HepG2 (cell line): ENCODE data around the gene NEGR1. TPM values are rescaled to one million over a fixed set of nuclear protein-coding genes. Genes with fewer than 3 reads are reported as not detected.

Experiments
- ATAC-seq: fragments of 200-7000 bp; cut with Tn5 transposase; 3 replicates; pipeline ENCODE4 v1.9.1; 2020; ENCODE audit warnings: mild to moderate bottlenecking, moderate library complexity
- BruUV-seq: library from RNA; stranded (reverse); fragments of 400-500 nt; replicated peaks from 2 replicates; lab custom pipeline; 2021; lab: Mats Ljungman, UMichigan
- CTCF ChIA-PET: fragments of 300-600 bp; formaldehyde crosslinking; extraction: SDS; loops from one replicate; lab custom pipeline; 2021; ENCODE audit warnings: low total read pairs, inconsistent platforms, low intra/inter-chr PET ratio; lab: Yijun Ruan, JAX
- POLR2A ChIA-PET: fragments of 350-600 bp; sonication (Branson Sonifier 250); formaldehyde crosslinking; loops from one replicate; lab custom pipeline; 2020; ENCODE audit warnings: antibody characterized with exemption, inconsistent platforms; lab: Yijun Ruan, JAX
- DNase-seq: peaks from one replicate; pipeline ENCODE4 v3.0.0-alpha.2; 2015; ENCODE audit warnings: low spot score
- FAIRE-seq: peaks from 3 replicates; lab custom pipeline; 2011; peaks lifted over from hg19 to GRCh38; lab: Jason Lieb, UNC
- H2AFZ ChIP-seq: one replicate; pipeline ENCODE4 v1.6.1; 2011; ENCODE audit warnings: low read length, inconsistent platforms
- H3K27ac ChIP-seq: fragments of 300-600 bp; 3 replicates; pipeline ENCODE4 v1.8.0; 2011; ENCODE audit warnings: mixed run types, mild to moderate bottlenecking, mixed read lengths, low read length, inconsistent platforms; ENCODE audit not compliant: insufficient read depth; ENCODE audit errors: extremely low read length
- H3K27me3 ChIP-seq, 2 experiments: fragments of 200-600 bp in 1 of 2; 2 replicates in 1 of 2; 3 replicates in 1 of 2; pipeline versions ENCODE4 v1.6.0 to v1.8.0; 2011; ENCODE audit warnings: low read length in 2 of 2, mild to moderate bottlenecking in 2 of 2, moderate library complexity in 2 of 2, inconsistent platforms in 1 of 2; ENCODE audit not compliant: insufficient read depth in 2 of 2, control insufficient read depth in 1 of 2
- H3K36me3 ChIP-seq, 2 experiments: fragments of 200-600 bp in 1 of 2; replicated peaks in 1 of 2; 2 replicates in 1 of 2; 3 replicates in 1 of 2; pipeline versions ENCODE4 v1.5.1 to v1.8.0; 2011; ENCODE audit warnings: low read length in 2 of 2, inconsistent platforms in 1 of 2; ENCODE audit not compliant: insufficient read depth in 2 of 2, control insufficient read depth in 1 of 2
- H3K4me1 ChIP-seq: 2 replicates; pipeline ENCODE4 v1.5.1; 2012; ENCODE audit warnings: low read length, inconsistent platforms; ENCODE audit not compliant: insufficient read depth
- H3K4me2 ChIP-seq: 2 replicates; pipeline ENCODE4 v1.6.0; 2011; ENCODE audit warnings: low read depth, low read length, inconsistent platforms
- H3K4me3 ChIP-seq, 3 experiments: fragments of 200-600 bp in 1 of 3; sonication (generic), shearing (Covaris generic) in 1 of 3; replicated peaks in 1 of 3; 2 replicates each; pipeline ENCODE4 v1.5.1; 2011 to 2016; ENCODE audit warnings: low read length in 3 of 3, inconsistent platforms in 2 of 3, low read depth in 2 of 3, mild to moderate bottlenecking in 2 of 3, control low read depth in 1 of 3, mixed read lengths in 1 of 3; ENCODE audit not compliant: insufficient read depth in 1 of 3
- H3K79me2 ChIP-seq: one replicate; pipeline ENCODE4 v1.6.1; 2011; ENCODE audit warnings: low read length, inconsistent platforms; ENCODE audit not compliant: insufficient read depth
- H3K9ac ChIP-seq: 2 replicates; pipeline ENCODE4 v1.6.0; 2011; ENCODE audit warnings: mild to moderate bottlenecking, low read depth, low read length, inconsistent platforms; ENCODE audit not compliant: insufficient read depth
- H3K9me3 ChIP-seq: 2 replicates; pipeline ENCODE4 v1.5.1; 2012; ENCODE audit warnings: mild to moderate bottlenecking, low read length
- H4K20me1 ChIP-seq: 2 replicates; pipeline ENCODE4 v1.6.0; 2011; ENCODE audit warnings: inconsistent platforms, mild to moderate bottlenecking, low read length, moderate library complexity; ENCODE audit not compliant: insufficient read depth
- CENPT ChIP-seq: sonication (generic); formaldehyde crosslinking; IDR thresholded peaks from 2 replicates; pipeline ENCODE4 v1.8.0; 2022; ENCODE audit warnings: low read depth, mild to moderate bottlenecking, moderate library complexity, missing genetic modification reagents
- DZIP1 ChIP-seq: sonication (generic); formaldehyde crosslinking; IDR thresholded peaks from 2 replicates; pipeline ENCODE4 v1.5.0; 2020; ENCODE audit warnings: mild to moderate bottlenecking, missing genetic modification reagents
- XRCC5 ChIP-seq: fragments of 200-400 bp; formaldehyde crosslinking; optimal IDR thresholded peaks from 2 replicates; pipeline ENCODE3; 2017; ENCODE audit warnings: mild to moderate bottlenecking, low read length
- ZNF274 ChIP-seq: sonication (generic); formaldehyde crosslinking; IDR thresholded peaks from 2 replicates; pipeline ENCODE4 v1.5.1; 2020; ENCODE audit warnings: mild to moderate bottlenecking, missing genetic modification reagents
- ZNF709 ChIP-seq: sonication (generic); formaldehyde crosslinking; IDR thresholded peaks from 2 replicates; pipeline ENCODE4 v1.5.0; 2020; ENCODE audit warnings: mild to moderate bottlenecking, missing genetic modification reagents
- ZNF788 ChIP-seq: sonication (generic); formaldehyde crosslinking; IDR thresholded peaks from 2 replicates; pipeline ENCODE4 v1.5.0; 2020; ENCODE audit warnings: mild to moderate bottlenecking, missing genetic modification reagents, borderline replicate concordance
- WGBS: methylation state at CpG from one replicate; pipeline ENCODE4 v1.1.6; 2017; ENCODE audit warnings: low lambda C conversion rate; 5-methylcytosine and 5-hydroxymethylcytosine counted together
- in situ Hi-C: cut with HindIII; loops from 2 replicates; pipeline ENCODE4 v1.10.0; 2017; ENCODE audit warnings: low pct_unique_long_range_greater_than_20kb; ENCODE audit not compliant: extremely low pct_ligation_motif_present
- intact Hi-C: fragments of 100-400 bp; cut with micrococcal nuclease; formaldehyde crosslinking; loops from one replicate; pipeline ENCODE4 v1.10.0; 2022; ENCODE audit not compliant: unreplicated experiment
- polyA plus RNA-seq, 8 experiments: library from polyadenylated mRNA; depleted of rRNA in 3 of 8; stranded (reverse) in 7 of 8; unstranded in 1 of 8; fragments of >200 nt; fragmentation: Illumina TruSeq in 4 of 8; extraction: Trizol in 4 of 8; gene quantifications; 2 replicates each; pipeline versions ENCODE4 v1.2.1 to v1.2.3, GENCODE V29; 2011 to 2016; ENCODE audit warnings: low read depth in 4 of 8, missing spikeins in 1 of 8, mixed read lengths in 1 of 8; ENCODE audit not compliant: insufficient read depth in 1 of 8
- total RNA-seq, 5 experiments: library from RNA; depleted of rRNA; stranded (reverse); fragments of >200 nt; fragmentation: Illumina TruSeq; extraction: Trizol; gene quantifications; 2 replicates each; pipeline ENCODE4 v1.2.3, GENCODE V29; 2016; ENCODE audit warnings: low read depth in 1 of 5
- TF ChIP-seq, protein P1 (sequence below): sonication (generic); formaldehyde crosslinking; IDR thresholded peaks from 2 replicates; pipeline ENCODE4 v1.9.0; 2021; ENCODE audit warnings: mild to moderate bottlenecking, missing genetic modification reagents
- TF ChIP-seq, protein P2 (sequence below): sonication (generic); formaldehyde crosslinking; IDR thresholded peaks from 2 replicates; pipeline ENCODE4 v1.4.0; 2020; ENCODE audit warnings: mild to moderate bottlenecking, missing genetic modification reagents

NEGR1 gene
- total and polyA plus RNA-seq, 2 of the 13 experiments (the other 11 are each of a cell fraction or from before 2014, with no cell fraction given) = not detected

- TF ChIP-seq, protein P1, sequence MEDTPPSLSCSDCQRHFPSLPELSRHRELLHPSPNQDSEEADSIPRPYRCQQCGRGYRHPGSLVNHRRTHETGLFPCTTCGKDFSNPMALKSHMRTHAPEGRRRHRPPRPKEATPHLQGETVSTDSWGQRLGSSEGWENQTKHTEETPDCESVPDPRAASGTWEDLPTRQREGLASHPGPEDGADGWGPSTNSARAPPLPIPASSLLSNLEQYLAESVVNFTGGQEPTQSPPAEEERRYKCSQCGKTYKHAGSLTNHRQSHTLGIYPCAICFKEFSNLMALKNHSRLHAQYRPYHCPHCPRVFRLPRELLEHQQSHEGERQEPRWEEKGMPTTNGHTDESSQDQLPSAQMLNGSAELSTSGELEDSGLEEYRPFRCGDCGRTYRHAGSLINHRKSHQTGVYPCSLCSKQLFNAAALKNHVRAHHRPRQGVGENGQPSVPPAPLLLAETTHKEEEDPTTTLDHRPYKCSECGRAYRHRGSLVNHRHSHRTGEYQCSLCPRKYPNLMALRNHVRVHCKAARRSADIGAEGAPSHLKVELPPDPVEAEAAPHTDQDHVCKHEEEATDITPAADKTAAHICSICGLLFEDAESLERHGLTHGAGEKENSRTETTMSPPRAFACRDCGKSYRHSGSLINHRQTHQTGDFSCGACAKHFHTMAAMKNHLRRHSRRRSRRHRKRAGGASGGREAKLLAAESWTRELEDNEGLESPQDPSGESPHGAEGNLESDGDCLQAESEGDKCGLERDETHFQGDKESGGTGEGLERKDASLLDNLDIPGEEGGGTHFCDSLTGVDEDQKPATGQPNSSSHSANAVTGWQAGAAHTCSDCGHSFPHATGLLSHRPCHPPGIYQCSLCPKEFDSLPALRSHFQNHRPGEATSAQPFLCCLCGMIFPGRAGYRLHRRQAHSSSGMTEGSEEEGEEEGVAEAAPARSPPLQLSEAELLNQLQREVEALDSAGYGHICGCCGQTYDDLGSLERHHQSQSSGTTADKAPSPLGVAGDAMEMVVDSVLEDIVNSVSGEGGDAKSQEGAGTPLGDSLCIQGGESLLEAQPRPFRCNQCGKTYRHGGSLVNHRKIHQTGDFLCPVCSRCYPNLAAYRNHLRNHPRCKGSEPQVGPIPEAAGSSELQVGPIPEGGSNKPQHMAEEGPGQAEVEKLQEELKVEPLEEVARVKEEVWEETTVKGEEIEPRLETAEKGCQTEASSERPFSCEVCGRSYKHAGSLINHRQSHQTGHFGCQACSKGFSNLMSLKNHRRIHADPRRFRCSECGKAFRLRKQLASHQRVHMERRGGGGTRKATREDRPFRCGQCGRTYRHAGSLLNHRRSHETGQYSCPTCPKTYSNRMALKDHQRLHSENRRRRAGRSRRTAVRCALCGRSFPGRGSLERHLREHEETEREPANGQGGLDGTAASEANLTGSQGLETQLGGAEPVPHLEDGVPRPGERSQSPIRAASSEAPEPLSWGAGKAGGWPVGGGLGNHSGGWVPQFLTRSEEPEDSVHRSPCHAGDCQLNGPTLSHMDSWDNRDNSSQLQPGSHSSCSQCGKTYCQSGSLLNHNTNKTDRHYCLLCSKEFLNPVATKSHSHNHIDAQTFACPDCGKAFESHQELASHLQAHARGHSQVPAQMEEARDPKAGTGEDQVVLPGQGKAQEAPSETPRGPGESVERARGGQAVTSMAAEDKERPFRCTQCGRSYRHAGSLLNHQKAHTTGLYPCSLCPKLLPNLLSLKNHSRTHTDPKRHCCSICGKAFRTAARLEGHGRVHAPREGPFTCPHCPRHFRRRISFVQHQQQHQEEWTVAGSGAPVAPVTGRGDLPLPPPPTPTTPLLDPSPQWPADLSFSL (CRISPR knock-in tag) = no peak
Measured at GRCh38 chr1:71587961-71588360, 694.4 kb downstream of the NEGR1 start (continued).

- H3K4me3 ChIP-seq = no peak overlapping the region
- ATAC-seq = no peak
- in situ Hi-C loops (no loop called here), intact Hi-C loops (no loop called here)
- H4K20me1 ChIP-seq = no peaks in the 10 kb centered on the region
- H3K36me3 ChIP-seq = no peaks in the 10 kb centered on the region
- no peak overlapping the region for H3K4me2 ChIP-seq
- no peak overlapping the region for H2AFZ ChIP-seq
- ChIA-PET CTCF (no interaction called here), POLR2A (no interaction called here)
- no peaks in the 10 kb centered on the region for H3K4me1 ChIP-seq
- WGBS = 1% methylated on average over 3 of the region's 3 CpGs
- no peak for DNase-seq
- no TSS peak for BruUV-seq
- FAIRE-seq = no peak
- H3K79me2 ChIP-seq = no peaks in the 10 kb centered on the region
- no peaks in the 10 kb centered on the region for H3K9me3 ChIP-seq
- no peaks in the 10 kb centered on the region for H3K27me3 ChIP-seq
- H3K27ac ChIP-seq = no peak overlapping the region
- no peak overlapping the region for H3K9ac ChIP-seq
- no peak for TF ChIP-seq CENPT (CRISPR knock-in tag)
- TF ChIP-seq ZNF709 (CRISPR knock-in tag) = no peak
- TF ChIP-seq, protein P2, sequence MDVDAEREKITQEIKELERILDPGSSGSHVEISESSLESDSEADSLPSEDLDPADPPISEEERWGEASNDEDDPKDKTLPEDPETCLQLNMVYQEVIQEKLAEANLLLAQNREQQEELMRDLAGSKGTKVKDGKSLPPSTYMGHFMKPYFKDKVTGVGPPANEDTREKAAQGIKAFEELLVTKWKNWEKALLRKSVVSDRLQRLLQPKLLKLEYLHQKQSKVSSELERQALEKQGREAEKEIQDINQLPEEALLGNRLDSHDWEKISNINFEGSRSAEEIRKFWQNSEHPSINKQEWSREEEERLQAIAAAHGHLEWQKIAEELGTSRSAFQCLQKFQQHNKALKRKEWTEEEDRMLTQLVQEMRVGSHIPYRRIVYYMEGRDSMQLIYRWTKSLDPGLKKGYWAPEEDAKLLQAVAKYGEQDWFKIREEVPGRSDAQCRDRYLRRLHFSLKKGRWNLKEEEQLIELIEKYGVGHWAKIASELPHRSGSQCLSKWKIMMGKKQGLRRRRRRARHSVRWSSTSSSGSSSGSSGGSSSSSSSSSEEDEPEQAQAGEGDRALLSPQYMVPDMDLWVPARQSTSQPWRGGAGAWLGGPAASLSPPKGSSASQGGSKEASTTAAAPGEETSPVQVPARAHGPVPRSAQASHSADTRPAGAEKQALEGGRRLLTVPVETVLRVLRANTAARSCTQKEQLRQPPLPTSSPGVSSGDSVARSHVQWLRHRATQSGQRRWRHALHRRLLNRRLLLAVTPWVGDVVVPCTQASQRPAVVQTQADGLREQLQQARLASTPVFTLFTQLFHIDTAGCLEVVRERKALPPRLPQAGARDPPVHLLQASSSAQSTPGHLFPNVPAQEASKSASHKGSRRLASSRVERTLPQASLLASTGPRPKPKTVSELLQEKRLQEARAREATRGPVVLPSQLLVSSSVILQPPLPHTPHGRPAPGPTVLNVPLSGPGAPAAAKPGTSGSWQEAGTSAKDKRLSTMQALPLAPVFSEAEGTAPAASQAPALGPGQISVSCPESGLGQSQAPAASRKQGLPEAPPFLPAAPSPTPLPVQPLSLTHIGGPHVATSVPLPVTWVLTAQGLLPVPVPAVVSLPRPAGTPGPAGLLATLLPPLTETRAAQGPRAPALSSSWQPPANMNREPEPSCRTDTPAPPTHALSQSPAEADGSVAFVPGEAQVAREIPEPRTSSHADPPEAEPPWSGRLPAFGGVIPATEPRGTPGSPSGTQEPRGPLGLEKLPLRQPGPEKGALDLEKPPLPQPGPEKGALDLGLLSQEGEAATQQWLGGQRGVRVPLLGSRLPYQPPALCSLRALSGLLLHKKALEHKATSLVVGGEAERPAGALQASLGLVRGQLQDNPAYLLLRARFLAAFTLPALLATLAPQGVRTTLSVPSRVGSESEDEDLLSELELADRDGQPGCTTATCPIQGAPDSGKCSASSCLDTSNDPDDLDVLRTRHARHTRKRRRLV (CRISPR knock-in tag) = no peak
- TF ChIP-seq XRCC5 = no peak
- TF ChIP-seq ZNF788 (CRISPR knock-in tag) = no peak
- TF ChIP-seq DZIP1 (CRISPR knock-in tag) = no peak
- TF ChIP-seq ZNF274 (CRISPR knock-in tag) = no peak
Measured at GRCh38 chr1:71586030-71586429, 696.3 kb downstream of the NEGR1 start.
